Left lung (tissue), 10 donors: ENCODE data around the gene PLAAT1. TPM values are rescaled to one million over a fixed set of nuclear protein-coding genes. Genes with fewer than 3 reads are reported as not detected.

ENCODE experiments used
- ATAC-seq: fragments of 200-7000 bp; cut with Tn5 transposase; one replicate; pipeline ENCODE4 v1.9.1; 2020; ENCODE audit warnings: moderate library complexity
- DNase-seq, 4 donors: peaks; one replicate each; pipeline ENCODE4 v3.0.0-alpha.2; 2013 to 2020
- H3K27ac ChIP-seq, 2 donors: fragments of 200-600 bp; sonication (generic) in 1 of 2; one replicate each; pipeline versions ENCODE4 v1.5.0 to v1.8.0; 2020 to 2021
- H3K27me3 ChIP-seq, 2 donors: fragments of 200-600 bp; sonication (generic) in 1 of 2; one replicate each; pipeline versions ENCODE4 v1.5.0 to v1.8.0; 2020 to 2021
- H3K36me3 ChIP-seq, 2 donors: fragments of 200-600 bp; sonication (generic) in 1 of 2; one replicate each; pipeline versions ENCODE4 v1.5.0 to v1.8.0; 2020 to 2021
- H3K4me1 ChIP-seq, 2 donors: fragments of 200-600 bp; one replicate each; pipeline ENCODE4 v1.8.0; 2021
- H3K4me3 ChIP-seq, 2 donors: fragments of 200-600 bp; sonication (generic) in 1 of 2; one replicate each; pipeline versions ENCODE4 v1.5.0 to v1.8.0; 2020 to 2021; ENCODE audit warnings: mild to moderate bottlenecking in 1 of 2
- H3K9me3 ChIP-seq, 2 donors: fragments of 200-600 bp; sonication (generic) in 1 of 2; one replicate each; pipeline versions ENCODE4 v1.5.0 to v1.8.0; 2020 to 2021
- CTCF ChIP-seq, 2 donors: fragments of 200-600 bp; sonication (generic) in 1 of 2; IDR thresholded peaks; one replicate each; pipeline versions ENCODE4 v1.5.0 to v1.8.0; 2021; ENCODE audit warnings: antibody characterized with exemption in 2 of 2
- intact Hi-C, 2 donors: fragments of 100-400 bp; cut with DNase I; formaldehyde crosslinking; loops; one replicate each; pipeline versions ENCODE4 v1.11.2 to v1.14.2; 2022
- polyA plus RNA-seq, 6 donors: library from polyadenylated mRNA; unstranded; fragments of 120-200 nt; gene quantifications; one replicate each; pipeline ENCODE4 v1.2.1, GENCODE V29; 2013; ENCODE audit not compliant: insufficient read length in 6 of 6
- total RNA-seq, 2 donors: library from RNA; stranded (reverse); fragmentation: NEBNext Ultra II Directional; extraction: Animal tissue kit (Norgen Biotek cat#: 25700); gene quantifications; one replicate each; pipeline ENCODE4 v1.2.1, GENCODE V29; 2021
- donor health status: DM: no; HTN: yes; CAD: no.
- donor health status: DM: no; HTN: no; CAD: no.

Gene PLAAT1
- total and polyA plus RNA-seq, 8 donors = 0.20 to 0.95 (median 0.51) TPM; not detected in 1

GRCh38 chr3:193248848-193249468 lies 7.9 kb downstream of the PLAAT1 start:
- intact Hi-C loops = no loop called here
- ATAC-seq (no peak), DNase-seq (no peak)
- no peak for TF ChIP-seq CTCF (IDR thresholded peaks at IDR 0.05)
- H3K4me3 ChIP-seq = no peak overlapping the region
- H3K9me3 ChIP-seq = peaks cover 0 to 40% of the 10 kb centered on the region in 2 donors
- H3K36me3 ChIP-seq = no peaks in the 10 kb centered on the region
- no peaks in the 10 kb centered on the region for H3K4me1 ChIP-seq
- no peak overlapping the region for H3K27ac ChIP-seq
- no peaks in the 10 kb centered on the region for H3K27me3 ChIP-seq

GRCh38 chr3:193250492-193250891 lies 9.5 kb downstream of the PLAAT1 start:
- Histone ChIP-seq H3K27me3 (no peaks in the 10 kb centered on the region), H3K36me3 (no peaks in the 10 kb centered on the region), H3K9me3 (peaks cover 0 to 40% of the 10 kb centered on the region in 2 donors), H3K4me3 (no peak overlapping the region), H3K27ac (no peak overlapping the region), H3K4me1 (no peaks in the 10 kb centered on the region)
- ATAC-seq (no peak), DNase-seq (no peak)
- intact Hi-C loops = no loop called here
- no peak for TF ChIP-seq CTCF (IDR thresholded peaks at IDR 0.05)

GRCh38 chr3:193253986-193254660 lies 13.1 kb downstream of the PLAAT1 start:
- peaks cover 0 to 17% of the 10 kb centered on the region in 2 donors for H3K9me3 ChIP-seq
- intact Hi-C loops = no loop called here
- H3K4me3 ChIP-seq = no peak overlapping the region
- DNase-seq = no peak
- H3K27me3 ChIP-seq = no peaks in the 10 kb centered on the region
- H3K27ac ChIP-seq = no peak overlapping the region
- no peak for ATAC-seq
- no peaks in the 10 kb centered on the region for H3K36me3 ChIP-seq
- H3K4me1 ChIP-seq = no peaks in the 10 kb centered on the region
- no peak for TF ChIP-seq CTCF (IDR thresholded peaks at IDR 0.05)

- intact Hi-C loops = no loop called here
- no peaks in the 10 kb centered on the region for H3K27me3 ChIP-seq
- no peak for ATAC-seq
- no peak overlapping the region for H3K4me3 ChIP-seq
- no peaks in the 10 kb centered on the region for H3K36me3 ChIP-seq
- H3K27ac ChIP-seq = no peak overlapping the region
- no peak for TF ChIP-seq CTCF (IDR thresholded peaks at IDR 0.05)
- H3K4me1 ChIP-seq = no peaks in the 10 kb centered on the region
- H3K9me3 ChIP-seq = no peaks in the 10 kb centered on the region
- no peak for DNase-seq
These were observed 20.9 kb downstream of the PLAAT1 start for GRCh38 chr3:193261970-193262369.

GRCh38 chr3:193262707-193263106 lies 21.7 kb downstream of the PLAAT1 start:
- no peak for DNase-seq
- intact Hi-C loops = no loop called here
- Histone ChIP-seq H3K27me3 (no peaks in the 10 kb centered on the region), H3K4me3 (no peak overlapping the region), H3K4me1 (no peaks in the 10 kb centered on the region), H3K27ac (no peak overlapping the region), H3K36me3 (no peaks in the 10 kb centered on the region), H3K9me3 (no peaks in the 10 kb centered on the region)
- ATAC-seq = no peak
- no peak for TF ChIP-seq CTCF (IDR thresholded peaks at IDR 0.05)
